Fibroblast of gingiva (primary cell): ENCODE results near the gene RPS15A.
"Not testable (repeated sequence)": the region's sequence is repeated elsewhere in the genome, so short reads cannot be mapped to it uniquely, and the experiment has no call there.

ENCODE experiments used
- DNase-seq: peaks from one replicate; pipeline ENCODE4 v3.0.0-alpha.2; 2011; ENCODE audit warnings: low read depth

Gene RPS15A

GRCh38 chr16:18796377-18796776 is 6.2 kb upstream of the RPS15A start:
- DNase-seq = no peak

- DNase-seq = no peak
These were observed 2.8 kb upstream of the RPS15A start for GRCh38 chr16:18792836-18793433.

- DNase-seq = no peak
These were observed 652 bp downstream of the RPS15A start for GRCh38 chr16:18789515-18789849.

- no peak for DNase-seq
These were observed 1.2 kb downstream of the RPS15A start for GRCh38 chr16:18788828-18789514.

- DNase-seq = no peak
These were observed 5.1 kb downstream of the RPS15A start for GRCh38 chr16:18784917-18785623.

- DNase-seq = no peak
These were observed 6.4 kb downstream of the RPS15A start for GRCh38 chr16:18783430-18784341.

GRCh38 chr16:18782697-18783429 is 7.3 kb downstream of the RPS15A start:
- DNase-seq = no peak

- DNase-seq = not testable (repeated sequence)
These were observed 8.9 kb downstream of the RPS15A start for GRCh38 chr16:18781232-18781631.

GRCh38 chr16:18780460-18781026 is 9.6 kb downstream of the RPS15A start:
- not testable (repeated sequence) for DNase-seq

GRCh38 chr16:18777664-18778063 is 12.5 kb downstream of the RPS15A start:
- DNase-seq = not testable (repeated sequence)

GRCh38 chr16:18776334-18776733 is 13.8 kb downstream of the RPS15A start:
- not testable (repeated sequence) for DNase-seq

- not testable (repeated sequence) for DNase-seq
These were observed 15.5 kb downstream of the RPS15A start for GRCh38 chr16:18774651-18775050.

- not testable (repeated sequence) for DNase-seq
These were observed 18.0 kb downstream of the RPS15A start for GRCh38 chr16:18772171-18772570.

- DNase-seq = not testable (repeated sequence)
These were observed 19.7 kb downstream of the RPS15A start for GRCh38 chr16:18770336-18770962.

- not testable (repeated sequence) for DNase-seq
These were observed 22.9 kb downstream of the RPS15A start for GRCh38 chr16:18767217-18767616.

GRCh38 chr16:18762713-18763112 is 27.4 kb downstream of the RPS15A start:
- not testable (repeated sequence) for DNase-seq

- DNase-seq = not testable (repeated sequence)
These were observed 30.3 kb downstream of the RPS15A start for GRCh38 chr16:18759598-18760520.

- DNase-seq = not testable (repeated sequence)
These were observed 32.0 kb downstream of the RPS15A start for GRCh38 chr16:18757960-18758660.

GRCh38 chr16:18756639-18757038 is 33.5 kb downstream of the RPS15A start:
- not testable (repeated sequence) for DNase-seq
